NB4 (cell line): ENCODE measurements around the gene ZNF334.

Source experiments
- CTCF ChIP-seq: IDR thresholded peaks from one replicate; pipeline ENCODE4 v1.5.1; 2012; ENCODE audit warnings: low read depth, low read length
- MYC ChIP-seq: IDR thresholded peaks from 2 replicates; pipeline ENCODE4 v1.6.1; 2011; ENCODE audit warnings: low read depth, low read length
- POLR2A ChIP-seq: IDR thresholded peaks from 2 replicates; pipeline ENCODE4 v1.6.1; 2011; ENCODE audit warnings: mild to moderate bottlenecking; ENCODE audit not compliant: insufficient read length; ENCODE audit errors: extremely low read depth
- TF ChIP-seq, protein P1 (sequence below): IDR thresholded peaks from 2 replicates; pipeline ENCODE4 v1.6.1; 2011; ENCODE audit warnings: low read depth, low read length

DNA sequence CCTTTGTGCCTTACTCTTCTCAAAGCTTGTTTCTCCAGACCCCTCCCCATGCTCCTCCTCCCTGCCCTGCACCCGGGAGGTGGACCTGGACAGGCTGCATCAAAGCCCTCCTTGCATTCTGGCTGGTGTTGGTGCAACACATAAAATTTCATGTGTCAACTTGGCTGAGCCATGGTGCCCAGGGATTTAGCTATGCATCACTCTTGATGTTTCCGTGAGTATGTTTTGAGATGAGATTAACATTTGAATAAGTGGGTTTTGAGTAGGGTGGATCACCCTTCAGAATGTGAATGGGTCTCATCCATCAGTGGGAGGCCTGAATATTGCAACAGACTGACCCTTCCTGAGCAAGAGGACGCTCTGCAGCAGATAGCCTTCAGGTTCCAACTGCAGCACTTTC is 41.5 kb upstream of the ZNF334 start:
- TF ChIP-seq CTCF = no peak
- TF ChIP-seq POLR2A = no peak
- TF ChIP-seq, protein P1, sequence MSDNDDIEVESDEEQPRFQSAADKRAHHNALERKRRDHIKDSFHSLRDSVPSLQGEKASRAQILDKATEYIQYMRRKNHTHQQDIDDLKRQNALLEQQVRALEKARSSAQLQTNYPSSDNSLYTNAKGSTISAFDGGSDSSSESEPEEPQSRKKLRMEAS = no peak
- TF ChIP-seq MYC = no peak
